Measurements from ENCODE around the gene JADE1. TPM values are rescaled to one million over a fixed set of nuclear protein-coding genes. Genes with fewer than 3 reads are reported as not detected.

The JADE1 gene
- total RNA-seq, 1 donor from 2014 or later, result 23.0 TPM

DNA sequence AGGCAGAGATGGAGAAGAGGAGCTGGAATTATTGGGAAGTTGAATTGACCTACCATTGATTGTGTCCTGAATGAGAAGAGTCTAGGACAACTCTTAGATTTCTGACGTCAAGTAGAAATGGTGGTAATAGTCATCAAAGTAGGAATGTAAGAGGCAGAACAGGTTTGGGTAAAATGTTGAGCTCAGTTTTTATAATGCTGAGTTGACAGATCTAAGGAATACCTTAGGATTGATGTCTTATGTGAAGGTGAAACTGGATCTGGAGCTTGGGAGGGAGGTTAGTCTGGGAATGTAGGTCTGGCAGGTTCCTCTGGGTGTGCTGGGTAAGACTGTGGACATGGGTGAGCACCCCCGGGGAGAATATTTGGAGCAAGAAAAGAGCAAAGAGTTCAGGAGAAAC is 31.9 kb downstream of the JADE1 start:
- Histone ChIP-seq H3K36me3 (ENCODE audit: control insufficient read depth in 3 of 3, insufficient read depth in 3 of 3, low read length in 3 of 3) (peaks cover 3 to 14% (median 8%) of the 10 kb centered on the region in 3 donors), H3K27me3 (ENCODE audit: control insufficient read depth in 3 of 3, insufficient read depth in 3 of 3, low read length in 3 of 3) (no peaks in the 10 kb centered on the region), H3K27ac (ENCODE audit: low read depth, low read length) (no peak overlapping the region), H3K9ac (ENCODE audit: low read depth in 1 of 3, low read length in 3 of 3) (no peak overlapping the region), H3K4me3 (ENCODE audit: low read length in 3 of 3) (no peak overlapping the region), H3K9me3 (ENCODE audit: control insufficient read depth in 3 of 3, low read length in 3 of 3) (no peaks in the 10 kb centered on the region), H3K4me1 (ENCODE audit: control insufficient read depth in 3 of 3, insufficient read depth in 3 of 3, low read length in 3 of 3) (peaks cover 29 to 73% (median 36%) of the 10 kb centered on the region in 3 donors)

DNA sequence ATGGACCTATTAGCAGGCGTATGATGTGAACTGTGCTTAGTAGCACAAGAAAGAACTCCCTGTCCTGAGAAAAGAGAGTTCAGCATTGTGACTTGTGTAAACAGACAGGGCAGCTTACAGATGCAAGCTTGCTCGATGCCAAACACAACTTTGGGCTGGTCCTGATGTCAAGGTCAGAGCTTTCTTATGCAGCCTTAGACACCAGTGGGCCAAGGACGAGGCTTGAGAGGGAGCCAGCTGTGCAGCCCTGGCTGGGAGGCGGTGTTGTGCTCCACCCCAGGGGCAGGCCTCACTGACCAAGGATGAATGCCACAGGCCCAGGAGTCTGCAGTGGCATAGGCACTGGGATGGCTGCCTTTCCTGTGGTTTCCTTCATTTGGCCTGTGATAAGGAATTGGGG is 35.4 kb downstream of the JADE1 start:
- peaks cover 27 to 41% (median 30%) of the 10 kb centered on the region in 3 donors for H3K36me3 ChIP-seq (ENCODE audit: control insufficient read depth in 3 of 3, insufficient read depth in 3 of 3, low read length in 3 of 3)
- H3K27ac ChIP-seq (ENCODE audit: low read depth, low read length), result no peak overlapping the region
- no peaks in the 10 kb centered on the region for H3K9me3 ChIP-seq (ENCODE audit: control insufficient read depth in 3 of 3, low read length in 3 of 3)
- H3K9ac ChIP-seq (ENCODE audit: low read depth in 1 of 3, low read length in 3 of 3), result no peak overlapping the region
- no peak overlapping the region for H3K4me3 ChIP-seq (ENCODE audit: low read length in 3 of 3)
- peaks cover 29 to 61% (median 31%) of the 10 kb centered on the region in 3 donors for H3K4me1 ChIP-seq (ENCODE audit: control insufficient read depth in 3 of 3, insufficient read depth in 3 of 3, low read length in 3 of 3)
- H3K27me3 ChIP-seq (ENCODE audit: control insufficient read depth in 3 of 3, insufficient read depth in 3 of 3, low read length in 3 of 3), result no peaks in the 10 kb centered on the region

DNA sequence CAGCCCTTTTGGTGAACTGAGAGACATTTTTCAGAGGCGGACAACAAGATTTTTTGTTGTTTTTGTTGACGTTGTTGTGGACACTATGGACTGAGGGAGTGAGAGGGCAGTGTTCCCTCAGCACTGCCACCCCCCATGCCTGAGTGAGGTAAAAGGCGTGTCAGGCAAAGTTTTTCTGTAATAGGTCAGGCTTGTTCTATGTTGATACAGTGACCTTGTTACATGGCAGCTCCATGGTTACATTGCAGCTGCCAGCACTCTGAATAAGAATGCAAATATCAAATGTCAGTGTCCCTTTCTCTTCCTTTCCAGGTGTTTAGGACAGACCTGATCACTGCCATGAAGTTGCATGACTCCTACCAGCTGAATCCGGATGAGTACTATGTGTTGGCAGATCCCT is 36.6 kb downstream of the JADE1 start:
- Histone ChIP-seq H3K27ac (ENCODE audit: low read depth, low read length) (peak overlapping the region; percentile 39), H3K9ac (ENCODE audit: low read depth in 1 of 3, low read length in 3 of 3) (no peak overlapping the region), H3K36me3 (ENCODE audit: control insufficient read depth in 3 of 3, insufficient read depth in 3 of 3, low read length in 3 of 3) (peaks cover 31 to 51% (median 39%) of the 10 kb centered on the region in 3 donors), H3K9me3 (ENCODE audit: control insufficient read depth in 3 of 3, low read length in 3 of 3) (no peaks in the 10 kb centered on the region), H3K27me3 (ENCODE audit: control insufficient read depth in 3 of 3, insufficient read depth in 3 of 3, low read length in 3 of 3) (no peaks in the 10 kb centered on the region), H3K4me3 (ENCODE audit: low read length in 3 of 3) (no peak overlapping the region), H3K4me1 (ENCODE audit: control insufficient read depth in 3 of 3, insufficient read depth in 3 of 3, low read length in 3 of 3) (peaks cover 29 to 51% (median 31%) of the 10 kb centered on the region in 3 donors)

DNA sequence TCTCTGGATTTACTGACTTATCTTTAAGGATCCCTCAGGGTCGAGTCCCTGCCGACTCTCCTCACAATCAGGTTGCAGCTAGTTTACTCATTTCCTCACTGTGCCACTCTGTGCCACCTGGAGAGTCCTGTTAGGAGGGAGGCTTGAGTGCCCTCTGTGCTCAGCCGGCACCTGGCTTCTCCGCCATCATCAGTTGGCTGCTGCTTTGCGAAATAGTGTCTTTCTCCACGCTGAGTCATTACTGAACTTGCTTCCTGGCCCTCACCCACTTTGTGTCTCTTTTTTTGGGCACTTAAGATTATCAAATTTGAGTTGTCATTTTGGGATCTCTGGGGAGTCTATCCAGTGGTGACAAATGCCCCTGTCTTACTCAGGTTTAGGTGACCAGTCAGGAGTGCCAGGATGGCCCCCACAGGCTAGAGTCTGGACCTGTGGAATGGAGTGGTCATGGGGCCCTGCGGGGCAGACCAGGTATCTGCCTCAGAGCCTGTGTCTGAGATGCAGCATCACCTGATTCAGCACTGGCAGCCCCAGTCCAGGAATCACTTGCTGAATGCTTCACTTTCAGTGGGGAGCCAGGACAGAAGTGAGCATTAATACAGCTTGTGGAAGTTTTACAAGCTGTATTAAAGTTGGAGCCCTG is 37.7 kb downstream of the JADE1 start:
- no peak overlapping the region for H3K27ac ChIP-seq (ENCODE audit: low read depth, low read length)
- H3K9me3 ChIP-seq (ENCODE audit: control insufficient read depth in 3 of 3, low read length in 3 of 3), result no peaks in the 10 kb centered on the region

DNA sequence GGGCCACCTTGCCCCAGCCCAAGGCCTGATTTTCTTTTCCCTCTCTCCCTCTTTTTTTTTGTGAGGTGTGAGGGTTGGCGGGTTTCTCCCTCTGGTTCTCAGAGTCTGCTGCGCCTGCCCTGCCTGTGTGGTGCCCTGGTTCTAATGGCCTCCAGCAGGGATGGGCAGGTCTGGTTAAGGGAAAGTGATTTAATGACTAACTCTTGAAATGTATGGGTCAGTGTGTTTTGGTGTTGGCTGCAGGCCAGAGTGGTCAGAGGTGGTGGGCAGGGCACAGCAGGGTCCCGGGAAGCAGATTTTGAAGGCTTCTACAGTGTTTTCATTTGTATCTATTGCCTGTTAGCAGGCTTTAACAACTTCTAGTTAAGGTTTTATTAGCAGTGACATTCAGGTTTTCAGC is 39.0 kb downstream of the JADE1 start:
- peaks cover 21 to 40% (median 23%) of the 10 kb centered on the region in 3 donors for H3K4me1 ChIP-seq (ENCODE audit: control insufficient read depth in 3 of 3, insufficient read depth in 3 of 3, low read length in 3 of 3)
- no peaks in the 10 kb centered on the region for H3K27me3 ChIP-seq (ENCODE audit: control insufficient read depth in 3 of 3, insufficient read depth in 3 of 3, low read length in 3 of 3)
- H3K36me3 ChIP-seq (ENCODE audit: control insufficient read depth in 3 of 3, insufficient read depth in 3 of 3, low read length in 3 of 3), result peaks cover 42 to 71% (median 61%) of the 10 kb centered on the region in 3 donors
- H3K27ac ChIP-seq (ENCODE audit: low read depth, low read length), result no peak overlapping the region
- H3K4me3 ChIP-seq (ENCODE audit: low read length in 3 of 3), result no peak overlapping the region
- H3K9me3 ChIP-seq (ENCODE audit: control insufficient read depth in 3 of 3, low read length in 3 of 3), result no peaks in the 10 kb centered on the region
- H3K9ac ChIP-seq (ENCODE audit: low read depth in 1 of 3, low read length in 3 of 3), result no peak overlapping the region

More for the DNA sequence above, 37.7 kb downstream of the JADE1 start:
- H3K4me1 ChIP-seq (ENCODE audit: control insufficient read depth in 3 of 3, insufficient read depth in 3 of 3, low read length in 3 of 3), result peaks cover 23 to 43% (median 25%) of the 10 kb centered on the region in 3 donors
- H3K36me3 ChIP-seq (ENCODE audit: control insufficient read depth in 3 of 3, insufficient read depth in 3 of 3, low read length in 3 of 3), result peaks cover 38 to 61% (median 49%) of the 10 kb centered on the region in 3 donors
- no peaks in the 10 kb centered on the region for H3K27me3 ChIP-seq (ENCODE audit: control insufficient read depth in 3 of 3, insufficient read depth in 3 of 3, low read length in 3 of 3)
- H3K9ac ChIP-seq (ENCODE audit: low read depth in 1 of 3, low read length in 3 of 3), result no peak overlapping the region
- no peak overlapping the region for H3K4me3 ChIP-seq (ENCODE audit: low read length in 3 of 3)

DNA sequence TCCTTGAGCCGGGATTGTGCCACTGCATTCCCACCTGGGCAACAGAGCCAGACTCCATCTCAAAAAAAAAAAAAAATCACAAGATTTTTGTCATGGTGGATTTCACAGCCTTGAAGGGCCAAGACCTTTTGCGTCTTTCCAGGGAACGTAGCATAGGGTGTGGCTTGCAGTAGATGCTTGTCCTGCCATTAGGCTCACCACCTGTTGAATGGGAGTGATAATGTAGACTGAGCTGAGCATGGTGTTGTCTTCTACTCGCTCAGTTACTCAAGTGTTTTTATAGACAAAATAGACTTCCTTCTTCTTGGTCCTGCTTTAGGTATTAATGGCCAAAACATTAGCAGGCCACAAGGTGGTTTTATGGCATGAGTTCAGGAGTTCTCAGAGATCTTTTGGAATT is 40.8 kb downstream of the JADE1 start:
- H3K4me1 ChIP-seq (ENCODE audit: control insufficient read depth in 3 of 3, insufficient read depth in 3 of 3, low read length in 3 of 3), result peaks cover 14 to 23% (median 16%) of the 10 kb centered on the region in 3 donors
- peaks cover 41 to 75% (median 65%) of the 10 kb centered on the region in 3 donors for H3K36me3 ChIP-seq (ENCODE audit: control insufficient read depth in 3 of 3, insufficient read depth in 3 of 3, low read length in 3 of 3)

DNA sequence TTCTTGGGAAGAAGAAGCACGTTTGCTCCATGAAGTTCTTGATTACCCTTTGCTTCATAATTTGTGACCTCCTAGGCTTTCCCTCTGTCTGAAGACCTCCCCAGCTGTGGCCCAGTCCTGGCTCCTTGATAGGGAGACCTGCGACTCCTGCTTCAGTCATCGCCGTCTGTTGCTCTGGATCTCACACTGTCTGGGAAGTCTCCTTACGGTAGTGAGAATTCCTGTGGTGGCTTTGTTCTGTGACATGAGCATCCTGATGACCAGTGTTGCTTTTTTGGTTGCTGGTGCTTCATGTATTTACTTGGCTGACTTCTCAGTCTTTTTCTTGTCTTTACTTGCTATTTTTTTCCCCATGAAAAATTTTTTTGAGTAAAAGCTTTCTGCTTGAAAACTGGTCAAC is 44.2 kb downstream of the JADE1 start:
- no peak overlapping the region for H3K4me3 ChIP-seq (ENCODE audit: low read length in 3 of 3)
- no peak overlapping the region for H3K9ac ChIP-seq (ENCODE audit: low read depth in 1 of 3, low read length in 3 of 3)
- H3K9me3 ChIP-seq (ENCODE audit: control insufficient read depth in 3 of 3, low read length in 3 of 3), result no peaks in the 10 kb centered on the region
- no peaks in the 10 kb centered on the region for H3K27me3 ChIP-seq (ENCODE audit: control insufficient read depth in 3 of 3, insufficient read depth in 3 of 3, low read length in 3 of 3)
- no peaks in the 10 kb centered on the region for H3K4me1 ChIP-seq (ENCODE audit: control insufficient read depth in 3 of 3, insufficient read depth in 3 of 3, low read length in 3 of 3)
- no peak overlapping the region for H3K27ac ChIP-seq (ENCODE audit: low read depth, low read length)
- peaks cover 51 to 84% (median 73%) of the 10 kb centered on the region in 3 donors for H3K36me3 ChIP-seq (ENCODE audit: control insufficient read depth in 3 of 3, insufficient read depth in 3 of 3, low read length in 3 of 3)

More for the DNA sequence above, 40.8 kb downstream of the JADE1 start:
- no peaks in the 10 kb centered on the region for H3K9me3 ChIP-seq (ENCODE audit: control insufficient read depth in 3 of 3, low read length in 3 of 3)
- no peak overlapping the region for H3K27ac ChIP-seq (ENCODE audit: low read depth, low read length)
- no peak overlapping the region for H3K9ac ChIP-seq (ENCODE audit: low read depth in 1 of 3, low read length in 3 of 3)
- H3K4me3 ChIP-seq (ENCODE audit: low read length in 3 of 3), result no peak overlapping the region
- no peaks in the 10 kb centered on the region for H3K27me3 ChIP-seq (ENCODE audit: control insufficient read depth in 3 of 3, insufficient read depth in 3 of 3, low read length in 3 of 3)

DNA sequence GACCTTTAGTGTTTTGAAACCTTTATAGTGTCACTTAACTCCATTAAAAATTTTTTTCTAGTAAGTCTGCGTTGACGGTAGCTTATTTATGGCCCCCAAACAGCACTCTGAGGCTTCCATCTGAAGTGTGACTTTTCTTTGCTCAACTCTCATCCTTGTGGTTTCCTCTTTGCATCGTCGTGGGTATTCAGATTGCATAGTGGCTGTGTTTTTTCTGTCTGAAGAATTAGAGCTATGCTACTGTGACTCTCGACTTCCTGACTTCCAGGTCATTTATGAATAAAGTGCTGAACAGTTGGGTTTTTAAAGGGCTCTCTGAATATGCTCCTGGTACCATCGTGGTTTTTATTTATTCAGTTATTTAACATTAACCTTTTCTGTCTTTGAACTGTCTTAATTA is 44.9 kb downstream of the JADE1 start:
- peaks cover 49 to 77% (median 71%) of the 10 kb centered on the region in 3 donors for H3K36me3 ChIP-seq (ENCODE audit: control insufficient read depth in 3 of 3, insufficient read depth in 3 of 3, low read length in 3 of 3)
- no peaks in the 10 kb centered on the region for H3K9me3 ChIP-seq (ENCODE audit: control insufficient read depth in 3 of 3, low read length in 3 of 3)
- peaks cover 6% of the 10 kb centered on the region in 3 donors for H3K4me1 ChIP-seq (ENCODE audit: control insufficient read depth in 3 of 3, insufficient read depth in 3 of 3, low read length in 3 of 3)
- H3K27me3 ChIP-seq (ENCODE audit: control insufficient read depth in 3 of 3, insufficient read depth in 3 of 3, low read length in 3 of 3), result no peaks in the 10 kb centered on the region
- no peak overlapping the region for H3K4me3 ChIP-seq (ENCODE audit: low read length in 3 of 3)
- H3K9ac ChIP-seq (ENCODE audit: low read depth in 1 of 3, low read length in 3 of 3), result no peak overlapping the region
- H3K27ac ChIP-seq (ENCODE audit: low read depth, low read length), result no peak overlapping the region

DNA sequence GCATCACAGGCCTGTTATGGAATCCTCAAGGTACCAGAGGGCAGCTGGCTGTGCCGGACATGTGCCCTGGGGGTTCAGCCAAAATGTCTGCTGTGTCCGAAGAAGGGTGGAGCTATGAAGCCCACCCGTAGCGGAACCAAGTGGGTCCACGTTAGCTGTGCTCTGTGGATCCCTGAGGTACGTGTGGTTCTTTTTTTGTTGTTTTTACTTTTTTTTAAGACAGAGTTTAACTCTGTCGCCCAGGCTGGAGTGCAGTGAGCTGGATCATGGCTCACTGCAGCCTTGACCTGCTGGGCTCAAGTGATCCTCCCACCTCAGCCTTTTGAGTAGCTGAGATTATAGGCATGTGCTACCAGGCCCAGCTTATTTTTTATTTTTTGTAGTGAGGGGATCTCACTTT is 46.1 kb downstream of the JADE1 start:
- peaks cover 6 to 14% (median 9%) of the 10 kb centered on the region in 3 donors for H3K4me1 ChIP-seq (ENCODE audit: control insufficient read depth in 3 of 3, insufficient read depth in 3 of 3, low read length in 3 of 3)
- peaks cover 44 to 70% (median 69%) of the 10 kb centered on the region in 3 donors for H3K36me3 ChIP-seq (ENCODE audit: control insufficient read depth in 3 of 3, insufficient read depth in 3 of 3, low read length in 3 of 3)
- no peaks in the 10 kb centered on the region for H3K27me3 ChIP-seq (ENCODE audit: control insufficient read depth in 3 of 3, insufficient read depth in 3 of 3, low read length in 3 of 3)

DNA sequence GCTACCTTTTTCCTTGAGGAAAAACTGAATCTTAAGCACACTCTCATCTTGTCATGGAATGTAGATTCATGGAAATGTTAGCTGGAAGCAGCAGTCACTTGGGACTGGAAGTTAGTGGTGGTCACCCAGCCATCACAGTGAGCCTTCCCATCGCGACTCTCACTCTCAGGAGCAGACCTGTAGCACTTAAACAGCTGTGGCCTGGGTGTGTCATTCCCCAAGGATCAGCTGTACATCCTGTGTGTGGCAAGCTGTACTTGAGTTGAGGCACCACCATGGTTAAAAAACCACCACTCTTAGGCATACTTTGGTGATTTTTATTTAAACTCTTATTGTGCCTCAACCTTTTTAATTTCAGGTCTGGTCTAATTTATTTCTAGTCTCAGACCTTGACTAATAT is 46.7 kb downstream of the JADE1 start:
- Histone ChIP-seq H3K9ac (ENCODE audit: low read depth in 1 of 3, low read length in 3 of 3) (no peak overlapping the region), H3K27ac (ENCODE audit: low read depth, low read length) (no peak overlapping the region), H3K4me1 (ENCODE audit: control insufficient read depth in 3 of 3, insufficient read depth in 3 of 3, low read length in 3 of 3) (peaks cover 6 to 15% (median 9%) of the 10 kb centered on the region in 3 donors), H3K4me3 (ENCODE audit: low read length in 3 of 3) (no peak overlapping the region), H3K27me3 (ENCODE audit: control insufficient read depth in 3 of 3, insufficient read depth in 3 of 3, low read length in 3 of 3) (no peaks in the 10 kb centered on the region), H3K9me3 (ENCODE audit: control insufficient read depth in 3 of 3, low read length in 3 of 3) (no peaks in the 10 kb centered on the region), H3K36me3 (ENCODE audit: control insufficient read depth in 3 of 3, insufficient read depth in 3 of 3, low read length in 3 of 3) (peaks cover 50 to 71% (median 68%) of the 10 kb centered on the region in 3 donors)

More for the DNA sequence above, 46.1 kb downstream of the JADE1 start:
- H3K9me3 ChIP-seq (ENCODE audit: control insufficient read depth in 3 of 3, low read length in 3 of 3), result no peaks in the 10 kb centered on the region
- H3K4me3 ChIP-seq (ENCODE audit: low read length in 3 of 3), result no peak overlapping the region
- no peak overlapping the region for H3K9ac ChIP-seq (ENCODE audit: low read depth in 1 of 3, low read length in 3 of 3)
- H3K27ac ChIP-seq (ENCODE audit: low read depth, low read length), result no peak overlapping the region

Measured in skeletal muscle tissue (tissue), 4 donors.